ENCODE data around the gene SEMA4F.

SEMA4F gene

DNA sequence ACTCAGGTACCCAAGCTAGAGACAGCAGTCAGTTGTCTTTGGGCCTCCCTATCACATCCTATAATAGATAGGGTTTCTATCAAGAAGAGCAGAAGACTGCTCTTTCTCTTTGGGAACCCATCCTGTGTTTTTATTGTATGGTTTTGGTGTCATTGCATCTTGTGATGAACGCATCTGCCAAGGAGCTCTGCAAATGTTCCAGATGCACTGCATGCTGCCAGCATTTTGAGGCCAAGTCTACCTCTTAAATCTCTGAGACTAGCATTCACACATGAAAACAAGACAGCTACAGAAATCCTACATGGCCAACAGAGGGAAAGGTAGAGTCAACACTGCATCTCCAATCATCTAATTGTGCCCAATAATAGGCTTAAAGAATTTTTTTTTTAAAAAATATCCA, 14.0 kb downstream of the SEMA4F start:
- H3K4me3 ChIP-seq (ENCODE audit: low read depth, low read length), result no peak overlapping the region
- TF ChIP-seq, protein P1, sequence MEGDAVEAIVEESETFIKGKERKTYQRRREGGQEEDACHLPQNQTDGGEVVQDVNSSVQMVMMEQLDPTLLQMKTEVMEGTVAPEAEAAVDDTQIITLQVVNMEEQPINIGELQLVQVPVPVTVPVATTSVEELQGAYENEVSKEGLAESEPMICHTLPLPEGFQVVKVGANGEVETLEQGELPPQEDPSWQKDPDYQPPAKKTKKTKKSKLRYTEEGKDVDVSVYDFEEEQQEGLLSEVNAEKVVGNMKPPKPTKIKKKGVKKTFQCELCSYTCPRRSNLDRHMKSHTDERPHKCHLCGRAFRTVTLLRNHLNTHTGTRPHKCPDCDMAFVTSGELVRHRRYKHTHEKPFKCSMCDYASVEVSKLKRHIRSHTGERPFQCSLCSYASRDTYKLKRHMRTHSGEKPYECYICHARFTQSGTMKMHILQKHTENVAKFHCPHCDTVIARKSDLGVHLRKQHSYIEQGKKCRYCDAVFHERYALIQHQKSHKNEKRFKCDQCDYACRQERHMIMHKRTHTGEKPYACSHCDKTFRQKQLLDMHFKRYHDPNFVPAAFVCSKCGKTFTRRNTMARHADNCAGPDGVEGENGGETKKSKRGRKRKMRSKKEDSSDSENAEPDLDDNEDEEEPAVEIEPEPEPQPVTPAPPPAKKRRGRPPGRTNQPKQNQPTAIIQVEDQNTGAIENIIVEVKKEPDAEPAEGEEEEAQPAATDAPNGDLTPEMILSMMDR (IDR thresholded peaks at IDR 0.05; ENCODE audit: borderline replicate concordance, insufficient read depth, low read depth, low read length), result no peak

DNA sequence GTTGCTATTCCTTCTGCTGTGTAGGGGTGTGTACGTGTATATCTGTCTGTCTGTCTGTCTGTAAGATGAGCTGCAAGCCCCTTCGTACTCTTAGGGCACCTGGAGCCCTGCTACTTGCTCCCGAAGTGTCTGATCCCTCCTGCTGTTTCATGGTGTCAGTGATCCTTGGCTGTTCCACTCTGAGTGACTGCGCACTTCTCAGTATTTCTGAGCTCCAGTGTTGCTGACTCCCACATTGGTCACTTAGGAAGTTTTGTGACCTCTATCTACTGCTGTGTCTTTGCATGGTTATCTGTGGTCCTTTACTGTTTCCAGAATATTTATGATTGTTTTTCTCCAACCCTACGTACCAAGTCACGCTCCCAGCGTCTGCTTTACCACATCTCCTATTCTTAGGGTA, 16.2 kb downstream of the SEMA4F start:
- TF ChIP-seq, protein P1 (IDR thresholded peaks at IDR 0.05; ENCODE audit: borderline replicate concordance, insufficient read depth, low read depth, low read length), result no peak
- H3K4me3 ChIP-seq (ENCODE audit: low read depth, low read length), result no peak overlapping the region

DNA sequence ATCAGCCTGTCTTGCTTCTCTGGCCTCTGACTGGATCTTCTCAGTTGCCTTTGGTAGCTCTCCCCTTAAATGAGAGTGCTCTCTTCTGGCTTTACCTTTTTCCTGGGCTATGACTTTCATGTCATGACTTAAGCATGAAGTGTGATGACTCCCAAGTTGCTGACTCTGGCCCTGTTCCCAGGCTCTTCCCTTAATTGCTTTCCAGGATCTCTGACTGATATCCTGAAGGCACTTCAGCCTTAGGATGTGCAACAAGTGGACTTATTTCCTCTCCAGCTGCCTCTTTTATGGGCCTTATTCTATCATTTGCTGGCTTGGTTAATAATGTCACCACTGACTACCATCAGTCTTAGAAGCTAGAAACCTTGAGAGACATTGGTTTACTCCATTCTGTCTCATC, 17.4 kb downstream of the SEMA4F start:
- H3K4me3 ChIP-seq (ENCODE audit: low read depth, low read length), result no peak overlapping the region
- TF ChIP-seq, protein P1 (IDR thresholded peaks at IDR 0.05; ENCODE audit: borderline replicate concordance, insufficient read depth, low read depth, low read length), result no peak

DNA sequence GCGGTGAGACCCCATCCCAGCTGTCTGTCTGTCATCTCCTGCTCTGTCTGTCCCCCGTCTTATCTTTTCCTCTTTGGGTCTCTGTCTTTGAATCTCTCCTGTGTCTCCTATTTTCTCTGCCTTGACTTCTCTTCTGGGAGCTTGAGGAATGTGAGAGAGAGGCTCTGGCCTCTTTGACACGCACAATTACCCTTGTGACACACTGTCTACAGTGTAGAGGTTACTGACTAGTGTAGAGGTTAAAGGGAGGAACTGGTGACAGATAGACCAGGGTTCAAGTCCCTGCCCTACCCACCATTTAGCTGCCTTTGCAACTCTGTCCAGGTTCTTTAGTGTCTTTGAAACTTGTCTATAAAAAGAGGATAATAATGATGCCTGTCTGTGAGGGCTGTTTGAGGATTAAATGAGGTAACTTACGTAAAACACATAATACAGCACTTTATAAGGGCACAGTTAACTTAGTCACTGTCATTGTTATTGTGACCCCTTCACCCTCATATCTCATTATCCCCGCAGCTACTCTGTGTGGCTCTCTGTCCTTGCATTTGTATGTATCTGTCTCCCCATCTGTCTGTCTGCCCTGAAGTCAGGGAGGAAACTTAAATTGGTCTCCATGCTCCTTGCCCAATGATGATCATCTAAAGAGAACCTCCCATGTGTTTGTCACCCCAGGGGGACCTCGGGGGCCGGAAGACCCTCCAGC, 19.9 kb downstream of the SEMA4F start:
- TF ChIP-seq, protein P1 (IDR thresholded peaks at IDR 0.05; ENCODE audit: borderline replicate concordance, insufficient read depth, low read depth, low read length), result no peak
- H3K4me3 ChIP-seq (ENCODE audit: low read depth, low read length), result no peak overlapping the region

DNA sequence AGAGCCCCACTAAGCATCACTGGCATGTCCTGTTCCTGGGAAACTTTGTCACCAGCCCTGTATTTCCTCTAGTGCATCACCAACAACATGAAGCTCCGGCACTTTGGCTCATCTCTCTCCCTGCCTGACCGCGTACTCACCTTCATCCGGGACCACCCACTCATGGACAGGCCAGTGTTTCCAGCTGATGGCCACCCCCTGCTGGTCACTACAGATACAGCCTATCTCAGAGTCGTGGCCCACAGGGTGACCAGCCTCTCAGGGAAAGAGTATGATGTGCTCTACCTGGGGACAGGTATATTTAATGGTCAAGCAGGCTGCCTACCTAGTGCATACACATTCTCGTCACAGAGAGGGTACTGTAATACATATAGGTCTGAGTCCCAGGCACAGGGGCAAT, 21.0 kb downstream of the SEMA4F start:
- H3K4me3 ChIP-seq (ENCODE audit: low read depth, low read length), result no peak overlapping the region
- TF ChIP-seq, protein P1 (IDR thresholded peaks at IDR 0.05; ENCODE audit: borderline replicate concordance, insufficient read depth, low read depth, low read length), result no peak

DNA sequence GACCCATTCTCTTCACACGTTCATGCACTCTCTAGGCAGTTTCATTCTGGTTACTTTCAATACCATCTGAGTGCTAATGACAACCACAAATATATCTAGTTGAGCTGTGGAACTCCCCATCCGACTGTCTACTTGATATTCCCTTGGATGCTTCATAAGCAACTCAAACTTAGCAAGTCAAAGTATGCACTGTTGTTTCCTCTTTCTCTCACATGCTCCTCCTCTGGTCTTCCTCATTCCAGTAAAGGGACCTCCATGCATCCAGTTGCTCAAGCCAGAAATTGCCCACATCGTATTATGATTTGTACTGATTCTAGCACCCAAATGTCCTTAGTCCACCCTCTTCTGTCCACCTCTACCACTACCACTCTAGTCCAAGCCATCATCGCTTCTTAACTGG, 22.3 kb downstream of the SEMA4F start:
- TF ChIP-seq, protein P1 (IDR thresholded peaks at IDR 0.05; ENCODE audit: borderline replicate concordance, insufficient read depth, low read depth, low read length), result no peak
- H3K4me3 ChIP-seq (ENCODE audit: low read depth, low read length), result no peak overlapping the region

DNA sequence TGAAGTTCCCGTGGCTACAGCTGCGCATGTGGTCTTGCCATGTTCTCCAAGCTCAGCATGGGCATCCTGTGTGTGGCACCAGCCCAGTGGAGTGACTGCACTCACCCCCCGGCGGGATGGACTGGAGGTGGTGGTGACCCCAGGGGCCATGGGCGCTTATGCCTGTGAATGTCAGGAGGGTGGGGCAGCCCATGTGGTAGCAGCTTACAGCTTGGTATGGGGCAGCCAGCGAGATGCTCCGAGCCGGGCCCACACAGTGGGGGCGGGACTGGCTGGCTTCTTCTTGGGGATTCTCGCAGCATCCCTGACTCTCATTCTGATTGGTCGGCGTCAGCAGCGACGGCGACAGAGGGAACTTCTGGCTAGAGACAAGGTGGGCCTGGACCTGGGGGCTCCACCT, 25.6 kb downstream of the SEMA4F start:
- TF ChIP-seq, protein P1 (IDR thresholded peaks at IDR 0.05; ENCODE audit: borderline replicate concordance, insufficient read depth, low read depth, low read length), result no peak

More for the DNA sequence above, 25.6 kb downstream of the SEMA4F start:
- H3K4me3 ChIP-seq (ENCODE audit: low read depth, low read length), result no peak overlapping the region
